CD14-positive monocyte (primary cell): ENCODE data around the gene ITGB6. TPM values are rescaled to one million over a fixed set of nuclear protein-coding genes. Genes with fewer than 3 reads are reported as not detected.

Experiments used
- DNase-seq, 3 donors: peaks; one replicate each; pipeline ENCODE4 v3.0.0-alpha.2; 2011 to 2022
- H2AFZ ChIP-seq: 2 replicates; pipeline ENCODE4 v1.6.0; 2012; ENCODE audit warnings: mild to moderate bottlenecking, low read depth, low read length, inconsistent platforms; ENCODE audit not compliant: insufficient read depth, poor library complexity, severe bottlenecking
- H3K27ac ChIP-seq, 2 donors: 1 replicate in 1 of 2; 2 replicates in 1 of 2; pipeline ENCODE4 v1.5.1; 2012 to 2013; ENCODE audit warnings: low read length in 2 of 2, control low read depth in 1 of 2, inconsistent platforms in 1 of 2, low read depth in 1 of 2, mild to moderate bottlenecking in 1 of 2
- H3K27me3 ChIP-seq, 2 donors: one replicate each; pipeline versions ENCODE4 v1.6.0 to v1.6.1; 2011 to 2013; ENCODE audit warnings: low read length in 2 of 2; ENCODE audit not compliant: control insufficient read depth in 2 of 2, insufficient read depth in 2 of 2
- H3K36me3 ChIP-seq, 2 donors: replicated peaks in 1 of 2; 1 replicate in 1 of 2; 2 replicates in 1 of 2; pipeline versions ENCODE4 v1.5.1 to v1.6.1; 2012 to 2013; ENCODE audit warnings: low read length in 2 of 2, control low read depth in 1 of 2, inconsistent platforms in 1 of 2, mild to moderate bottlenecking in 1 of 2; ENCODE audit not compliant: insufficient read depth in 2 of 2, control insufficient read depth in 1 of 2
- H3K4me1 ChIP-seq, 2 donors: 1 replicate in 1 of 2; 2 replicates in 1 of 2; pipeline versions ENCODE4 v1.5.1 to v1.6.1; 2012 to 2013; ENCODE audit warnings: low read length in 2 of 2, control low read depth in 1 of 2, inconsistent platforms in 1 of 2, mild to moderate bottlenecking in 1 of 2, moderate library complexity in 1 of 2; ENCODE audit not compliant: insufficient read depth in 2 of 2, control insufficient read depth in 1 of 2
- H3K4me2 ChIP-seq: replicated peaks from 2 replicates; pipeline ENCODE3; 2012; ENCODE audit warnings: low read length, moderate library complexity, mild to moderate bottlenecking; ENCODE audit not compliant: poor library complexity, severe bottlenecking; ENCODE audit errors: extremely low read depth
- H3K4me3 ChIP-seq, 3 experiments: fragments of 200-600 bp in 1 of 3; sonication (generic) in 1 of 3; replicated peaks in 1 of 3; 1 replicate in 2 of 3; 2 replicates in 1 of 3; pipeline ENCODE4 v1.5.1; 2011 to 2013; ENCODE audit warnings: low read length in 3 of 3, mild to moderate bottlenecking in 3 of 3, control low read depth in 2 of 3, low read depth in 2 of 3, inconsistent platforms in 1 of 3, moderate library complexity in 1 of 3
- H3K79me2 ChIP-seq: 2 replicates; pipeline ENCODE4 v1.6.0; 2012; ENCODE audit warnings: mild to moderate bottlenecking, control low read depth, inconsistent platforms, low read length, moderate library complexity; ENCODE audit not compliant: insufficient read depth
- H3K9ac ChIP-seq: 2 replicates; pipeline ENCODE4 v1.6.0; 2017; ENCODE audit warnings: low read length, mild to moderate bottlenecking; ENCODE audit not compliant: insufficient read depth, poor library complexity, severe bottlenecking
- H3K9me3 ChIP-seq, 2 donors: replicated peaks in 1 of 2; 1 replicate in 1 of 2; 2 replicates in 1 of 2; pipeline versions ENCODE4 v1.5.1 to v1.6.1; 2012 to 2013; ENCODE audit warnings: low read length in 2 of 2, control low read depth in 1 of 2; ENCODE audit not compliant: control insufficient read depth in 1 of 2, insufficient read depth in 1 of 2
- H4K20me1 ChIP-seq: 2 replicates; pipeline ENCODE4 v1.6.0; 2012; ENCODE audit warnings: mild to moderate bottlenecking, low read length, control low read depth, moderate library complexity; ENCODE audit not compliant: insufficient read depth
- H3K27ac Mint-ChIP-seq, 7 donors: one replicate each; pipeline ENCODE4 v1.8.0; 2020; ENCODE audit warnings: mild to moderate bottlenecking in 7 of 7, mixed read lengths in 7 of 7, moderate library complexity in 6 of 7, inconsistent platforms in 2 of 7
- H3K27me3 Mint-ChIP-seq, 3 donors: one replicate each; pipeline ENCODE4 v1.8.0; 2021 to 2022; ENCODE audit warnings: low read depth in 3 of 3, mild to moderate bottlenecking in 3 of 3, mixed read lengths in 3 of 3, moderate library complexity in 3 of 3, inconsistent platforms in 1 of 3
- H3K36me3 Mint-ChIP-seq, 2 donors: one replicate each; pipeline ENCODE4 v1.8.0; 2020; ENCODE audit warnings: mixed read lengths in 2 of 2, inconsistent platforms in 1 of 2, mild to moderate bottlenecking in 1 of 2
- H3K4me1 Mint-ChIP-seq: one replicate; pipeline ENCODE4 v1.8.0; 2020; ENCODE audit warnings: mild to moderate bottlenecking, mixed read lengths
- H3K4me3 Mint-ChIP-seq, 2 donors: one replicate each; pipeline ENCODE4 v1.8.0; 2020; ENCODE audit warnings: mild to moderate bottlenecking in 2 of 2, mixed read lengths in 2 of 2, moderate library complexity in 1 of 2
- H3K9me3 Mint-ChIP-seq, 7 donors: one replicate each; pipeline ENCODE4 v1.8.0; 2020 to 2022; ENCODE audit warnings: mixed read lengths in 7 of 7, mild to moderate bottlenecking in 6 of 7, moderate library complexity in 6 of 7, inconsistent platforms in 2 of 7
- CTCF ChIP-seq: fragments of 200-600 bp; IDR thresholded peaks from one replicate; pipeline ENCODE4 v1.8.0; 2022; ENCODE audit warnings: antibody characterized with exemption, mild to moderate bottlenecking
- WGBS: methylation state at CpG from one replicate; pipeline ENCODE4 v1.1.5; 2013; ENCODE audit warnings: missing lambda C conversion rate; ENCODE audit not compliant: insufficient coverage; 5-methylcytosine and 5-hydroxymethylcytosine counted together
- intact Hi-C, 2 donors: fragments of 100-400 bp; cut with micrococcal nuclease; formaldehyde crosslinking; loops; one replicate each; pipeline versions ENCODE4 v1.15.0 to v1.15.1; 2023
- polyA plus RNA-seq, 3 donors: library from polyadenylated mRNA; depleted of rRNA in 1 of 3; unstranded in 2 of 3; stranded (reverse) in 1 of 3; fragments of 300-500 nt in 2 of 3; fragments of >200 nt in 1 of 3; fragmentation: Illumina TruSeq in 2 of 3; gene quantifications; 1 replicate in 2 of 3; 2 replicates in 1 of 3; pipeline ENCODE4 v1.2.3, GENCODE V29; 2012 to 2021

The ITGB6 gene
- polyA plus RNA-seq, 3 donors, result not detected

GRCh38 chr2:160142472-160142871 lies 57.6 kb downstream of the ITGB6 start:
- Histone ChIP-seq H3K79me2 (no peaks in the 10 kb centered on the region), H3K4me2 (no peak overlapping the region), H4K20me1 (no peaks in the 10 kb centered on the region), H3K36me3 (no peaks in the 10 kb centered on the region), H3K27ac (no peak overlapping the region), H2AFZ (no peak overlapping the region), H3K4me3 (no peak overlapping the region), H3K4me1 (no peaks in the 10 kb centered on the region), H3K9me3 (no peaks in the 10 kb centered on the region), H3K27me3 (peaks cover 0 to 5% of the 10 kb centered on the region in 2 donors), H3K9ac (no peak overlapping the region)
- no peak overlapping the region for H3K27ac Mint-ChIP-seq
- WGBS, result 100% methylated on average over 2 of the region's 6 CpGs
- H3K4me3 Mint-ChIP-seq, result no peak overlapping the region
- intact Hi-C loops, result no loop called here
- peaks cover 0 to 2% (median 0%) of the 10 kb centered on the region in 7 donors for H3K9me3 Mint-ChIP-seq
- no peak for DNase-seq
- no peak for TF ChIP-seq CTCF
- no peaks in the 10 kb centered on the region for H3K36me3 Mint-ChIP-seq
- H3K4me1 Mint-ChIP-seq, result no peaks in the 10 kb centered on the region
- H3K27me3 Mint-ChIP-seq, result peaks cover 0 to 3% (median 0%) of the 10 kb centered on the region in 3 donors

DNA sequence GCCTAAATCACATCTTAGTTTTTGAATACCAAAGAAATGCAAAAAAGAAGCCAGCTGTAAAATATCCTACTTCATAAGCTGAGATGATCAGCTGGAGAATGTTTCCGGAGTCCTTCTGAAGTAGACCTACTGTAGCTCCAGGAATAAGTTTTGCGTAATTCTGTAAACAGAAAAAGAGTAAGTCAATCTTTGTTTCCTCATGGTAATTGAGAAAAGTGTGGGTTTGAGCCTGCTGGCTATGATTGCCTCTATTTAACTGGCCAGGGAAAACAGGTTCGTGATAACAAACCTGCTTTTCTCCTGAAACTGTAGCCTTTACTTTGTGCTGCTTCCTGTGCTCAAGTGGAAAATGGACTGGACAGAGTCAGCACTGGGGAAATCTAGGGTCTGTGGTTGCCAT lies 58.2 kb downstream of the ITGB6 start:
- Histone ChIP-seq H3K9ac (no peak overlapping the region), H3K4me1 (no peaks in the 10 kb centered on the region), H2AFZ (no peak overlapping the region), H3K9me3 (no peaks in the 10 kb centered on the region), H4K20me1 (no peaks in the 10 kb centered on the region), H3K4me2 (no peak overlapping the region), H3K27me3 (peaks cover 0 to 5% of the 10 kb centered on the region in 2 donors), H3K27ac (no peak overlapping the region), H3K4me3 (no peak overlapping the region), H3K79me2 (no peaks in the 10 kb centered on the region), H3K36me3 (no peaks in the 10 kb centered on the region)
- no peak overlapping the region for H3K4me3 Mint-ChIP-seq
- peaks cover 0 to 2% (median 0%) of the 10 kb centered on the region in 7 donors for H3K9me3 Mint-ChIP-seq
- no peak for TF ChIP-seq CTCF
- no peak for DNase-seq
- peaks cover 0 to 3% (median 0%) of the 10 kb centered on the region in 3 donors for H3K27me3 Mint-ChIP-seq
- H3K4me1 Mint-ChIP-seq, result no peaks in the 10 kb centered on the region
- WGBS, result 88% methylated on average over 2 of the region's 3 CpGs
- no peaks in the 10 kb centered on the region for H3K36me3 Mint-ChIP-seq
- intact Hi-C loops, result no loop called here
- no peak overlapping the region for H3K27ac Mint-ChIP-seq
